Neuronal stem cell (in vitro differentiated cells): Measurements from ENCODE around the gene SPAG16. TPM values are rescaled to one million over a fixed set of nuclear protein-coding genes. Genes with fewer than 3 reads are reported as not detected.

Experiments
- DNase-seq: peaks from one replicate; pipeline ENCODE4 v3.0.0-alpha.2; 2013; ENCODE audit warnings: low spot score
- H2AFZ ChIP-seq: one replicate; pipeline ENCODE4 v1.6.1; 2013; ENCODE audit warnings: mild to moderate bottlenecking, low read length, inconsistent platforms
- H2AK5ac ChIP-seq: 2 replicates; pipeline ENCODE4 v1.6.1; 2013; ENCODE audit warnings: low read depth, mild to moderate bottlenecking, inconsistent platforms, low read length, moderate library complexity, mixed read lengths
- H2BK120ac ChIP-seq: 2 replicates; pipeline ENCODE4 v1.6.1; 2013; ENCODE audit warnings: low read depth, mild to moderate bottlenecking, inconsistent platforms, low read length, moderate library complexity, mixed read lengths
- H2BK12ac ChIP-seq: one replicate; pipeline ENCODE4 v1.6.1; 2013; ENCODE audit warnings: low read length, inconsistent platforms
- H2BK15ac ChIP-seq: 2 replicates; pipeline ENCODE4 v1.6.1; 2013; ENCODE audit warnings: mild to moderate bottlenecking, low read length, inconsistent platforms, mixed read lengths
- H2BK5ac ChIP-seq: one replicate; pipeline ENCODE4 v1.6.1; 2013; ENCODE audit warnings: inconsistent platforms, mild to moderate bottlenecking, low read length, moderate library complexity
- H3K14ac ChIP-seq: one replicate; pipeline ENCODE4 v1.6.1; 2013; ENCODE audit warnings: low read length, inconsistent platforms
- H3K18ac ChIP-seq: 2 replicates; pipeline ENCODE4 v1.6.1; 2013; ENCODE audit warnings: low read length, inconsistent platforms
- H3K23ac ChIP-seq: 2 replicates; pipeline ENCODE4 v1.6.1; 2013; ENCODE audit warnings: low read depth, mild to moderate bottlenecking, mixed read lengths, low read length, inconsistent platforms; ENCODE audit not compliant: poor library complexity
- H3K27ac ChIP-seq: replicated peaks from 3 replicates; pipeline ENCODE4 v1.5.1; 2013; ENCODE audit warnings: low read length, inconsistent platforms
- H3K27me3 ChIP-seq, 3 experiments: 2 replicates each; pipeline ENCODE4 v1.6.1; 2013; ENCODE audit warnings: low read length in 3 of 3, mild to moderate bottlenecking in 2 of 3, inconsistent platforms in 1 of 3, low read depth in 1 of 3, mixed read lengths in 1 of 3, moderate library complexity in 1 of 3; ENCODE audit not compliant: control insufficient read depth in 3 of 3, insufficient read depth in 3 of 3
- H3K36me3 ChIP-seq, 2 donors: replicated peaks in 1 of 2; 2 replicates each; pipeline ENCODE4 v1.6.1; 2013; ENCODE audit warnings: low read length in 2 of 2; ENCODE audit not compliant: control insufficient read depth in 2 of 2, insufficient read depth in 2 of 2
- H3K4ac ChIP-seq: 2 replicates; pipeline ENCODE4 v1.6.1; 2013; ENCODE audit warnings: inconsistent platforms, mild to moderate bottlenecking, low read length, moderate library complexity
- H3K4me1 ChIP-seq, 2 donors: 1 replicate in 1 of 2; 2 replicates in 1 of 2; pipeline ENCODE4 v1.6.1; 2013; ENCODE audit warnings: low read length in 2 of 2, low read depth in 1 of 2; ENCODE audit not compliant: control insufficient read depth in 2 of 2, insufficient read depth in 1 of 2
- H3K4me2 ChIP-seq: one replicate; pipeline ENCODE4 v1.6.1; 2013; ENCODE audit warnings: mild to moderate bottlenecking, low read length, inconsistent platforms; ENCODE audit not compliant: insufficient read depth, poor library complexity, severe bottlenecking
- H3K4me3 ChIP-seq, 2 donors: 2 replicates each; pipeline ENCODE4 v1.5.1; 2013; ENCODE audit warnings: low read length in 2 of 2, mild to moderate bottlenecking in 2 of 2, inconsistent platforms in 1 of 2, moderate library complexity in 1 of 2
- H3K79me1 ChIP-seq: one replicate; pipeline ENCODE4 v1.6.1; 2013; ENCODE audit warnings: low read depth, mild to moderate bottlenecking, inconsistent platforms, low read length, moderate library complexity
- H3K9ac ChIP-seq: one replicate; pipeline ENCODE4 v1.6.1; 2013; ENCODE audit warnings: mild to moderate bottlenecking, low read depth, low read length, inconsistent platforms; ENCODE audit not compliant: poor library complexity
- H3K9me3 ChIP-seq, 2 donors: replicated peaks in 1 of 2; 2 replicates each; pipeline versions ENCODE3 to v1.6.1; 2013; ENCODE audit warnings: low read length in 2 of 2, mild to moderate bottlenecking in 2 of 2, inconsistent platforms in 1 of 2, low read depth in 1 of 2, mixed read lengths in 1 of 2, moderate library complexity in 1 of 2; ENCODE audit not compliant: control insufficient read depth in 2 of 2, insufficient read depth in 1 of 2
- H4K8ac ChIP-seq: one replicate; pipeline ENCODE4 v1.6.1; 2013; ENCODE audit warnings: low read depth, mild to moderate bottlenecking, inconsistent platforms, low read length, moderate library complexity
- H4K91ac ChIP-seq: one replicate; pipeline ENCODE4 v1.6.1; 2013; ENCODE audit warnings: low read length, low read depth, mild to moderate bottlenecking, inconsistent platforms; ENCODE audit not compliant: poor library complexity
- WGBS, 2 donors: extraction: QIAGEN DNeasy Blood & Tissue Kit; methylation state at CpG; one replicate each; pipeline ENCODE4 v1.1.7; 2013; ENCODE audit warnings: missing lambda C conversion rate in 2 of 2, mixed read lengths in 1 of 2; ENCODE audit not compliant: insufficient read length in 2 of 2, insufficient replicate concordance in 1 of 2; ENCODE audit errors: extremely low coverage in 2 of 2; 5-methylcytosine and 5-hydroxymethylcytosine counted together
- polyA plus RNA-seq, 2 experiments: library from polyadenylated mRNA; stranded (reverse); fragments of 200-250 nt; gene quantifications; one replicate each; pipeline ENCODE4 v1.2.3, GENCODE V29; 2013

SPAG16 gene
- 49.9 TPM for polyA plus RNA-seq (2013, experiment 1 of 2)
- 50.5 TPM for polyA plus RNA-seq (2013, experiment 2 of 2)

DNA sequence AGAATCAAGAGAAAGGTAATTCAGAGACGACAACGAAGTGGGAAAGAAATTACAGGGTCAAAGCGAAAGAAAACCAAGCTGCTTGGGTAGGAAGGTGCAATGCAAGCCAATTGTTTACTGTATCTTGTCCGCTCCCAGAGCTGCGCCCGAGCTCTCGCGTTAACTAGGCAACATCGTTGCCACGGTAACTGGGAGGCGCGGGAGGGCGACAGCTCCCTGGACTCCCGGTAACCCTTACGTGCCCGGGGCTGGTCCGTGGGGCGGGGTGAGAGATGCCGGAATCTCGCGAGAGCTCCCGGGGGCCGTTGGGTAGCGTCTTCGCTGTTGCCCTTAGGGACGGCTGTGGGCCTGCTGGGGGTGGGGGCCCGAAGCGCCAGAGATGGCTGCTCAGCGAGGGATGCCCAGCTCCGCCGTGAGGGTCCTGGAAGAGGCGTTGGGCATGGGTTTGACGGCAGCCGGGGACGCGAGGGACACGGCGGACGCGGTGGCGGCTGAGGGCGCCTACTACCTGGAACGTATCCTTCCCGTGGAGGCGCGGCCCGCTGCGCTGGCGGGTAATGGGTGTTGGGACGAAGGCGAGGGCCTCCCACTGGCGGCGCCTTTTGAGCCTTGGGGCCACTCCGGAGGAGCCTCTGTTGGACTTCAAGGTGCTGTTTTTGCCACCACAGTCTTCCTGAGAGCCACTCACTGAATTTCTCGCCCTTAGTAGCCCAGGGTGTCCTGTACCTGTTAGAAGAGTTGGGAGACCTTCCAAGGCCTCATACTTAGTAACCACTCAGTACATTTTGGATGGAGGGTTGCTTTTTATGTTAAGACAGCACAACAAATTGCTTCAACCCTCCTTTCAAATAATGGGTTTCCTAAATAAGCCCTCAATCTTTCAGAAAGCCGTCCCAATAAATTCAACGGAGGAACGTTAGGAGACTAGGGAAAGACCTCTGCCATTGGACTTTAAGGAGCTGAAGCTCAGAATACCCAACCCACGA is at the start of gene SPAG16:
Gene SPAG16 (plus strand): TSS at position 360 of the 986 bp plus-strand sequence.
- Histone ChIP-seq H3K27me3 (no peaks in the 10 kb centered on the region), H2AK5ac (no peak within 1 kb of the TSS), H4K91ac (no peak within 1 kb of the TSS), H3K4me3 (peak within 1 kb of the TSS; percentile 82 to 97), H3K9me3 (no peaks in the 10 kb centered on the region), H3K23ac (peak within 1 kb of the TSS; percentile 67), H2BK120ac (peak within 1 kb of the TSS; percentile 82), H3K9ac (peak within 1 kb of the TSS; percentile 95), H3K14ac (peak within 1 kb of the TSS; percentile 89), H3K4me2 (peak within 1 kb of the TSS; percentile 63), H2BK15ac (no peak within 1 kb of the TSS), H3K27ac (no peak within 1 kb of the TSS), H4K8ac (no peak within 1 kb of the TSS), H3K18ac (peak within 1 kb of the TSS; percentile 99), H3K79me1 (no peaks in the 10 kb centered on the region), H3K4me1 (peaks cover 0 to 2% of the 10 kb centered on the region in 2 donors), H3K4ac (no peak within 1 kb of the TSS), H2BK12ac (no peak within 1 kb of the TSS), H2AFZ (peak within 1 kb of the TSS; percentile 94), H3K36me3 (peaks cover 0 to 5% of the 10 kb centered on the region in 2 donors), H2BK5ac (peak within 1 kb of the TSS; percentile 91)
- no CpG with 5 or more reads among the region's 59 CpGs for WGBS, 2 donors
- peak; percentile 93 for DNase-seq

DNA sequence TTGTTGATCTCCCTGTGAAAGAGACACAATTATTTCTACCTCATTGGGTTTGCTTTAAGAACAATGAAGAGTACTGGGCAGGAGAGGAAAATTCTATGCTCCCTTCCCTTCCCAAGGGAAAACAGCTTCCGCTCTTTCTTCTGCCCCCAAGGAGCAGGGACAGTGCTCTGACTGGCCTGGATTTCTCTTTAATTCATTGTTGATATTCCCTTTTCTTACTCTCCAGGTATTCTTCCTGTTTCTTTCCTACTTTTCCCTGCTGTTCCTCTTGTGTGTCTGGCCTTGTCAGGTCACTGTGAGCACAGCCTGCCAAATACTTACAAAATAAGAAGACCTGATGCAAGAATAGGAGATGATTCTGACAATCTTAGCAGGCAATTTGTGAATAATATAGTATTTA is 49.6 kb upstream of the SPAG16 start:
- DNase-seq: peak; percentile 61
- Histone ChIP-seq H2BK12ac (no peak overlapping the region), H3K79me1 (no peaks in the 10 kb centered on the region), H3K18ac (no peak overlapping the region), H3K9me3 (no peaks in the 10 kb centered on the region), H3K23ac (no peak overlapping the region), H3K4me3 (no peak overlapping the region), H2AFZ (no peak overlapping the region), H3K4me1 (peaks cover 8 to 31% of the 10 kb centered on the region in 2 donors), H2BK15ac (no peak overlapping the region), H4K91ac (no peak overlapping the region), H4K8ac (no peak overlapping the region), H2BK5ac (no peak overlapping the region), H3K36me3 (no peaks in the 10 kb centered on the region), H3K14ac (no peak overlapping the region), H2AK5ac (no peak overlapping the region), H3K4me2 (no peak overlapping the region), H3K27me3 (no peaks in the 10 kb centered on the region), H3K9ac (no peak overlapping the region), H3K27ac (peak overlapping the region; percentile 79), H2BK120ac (no peak overlapping the region), H3K4ac (no peak overlapping the region)
- no CpG with 5 or more reads among the region's 1 CpG for WGBS, 2 donors

DNA sequence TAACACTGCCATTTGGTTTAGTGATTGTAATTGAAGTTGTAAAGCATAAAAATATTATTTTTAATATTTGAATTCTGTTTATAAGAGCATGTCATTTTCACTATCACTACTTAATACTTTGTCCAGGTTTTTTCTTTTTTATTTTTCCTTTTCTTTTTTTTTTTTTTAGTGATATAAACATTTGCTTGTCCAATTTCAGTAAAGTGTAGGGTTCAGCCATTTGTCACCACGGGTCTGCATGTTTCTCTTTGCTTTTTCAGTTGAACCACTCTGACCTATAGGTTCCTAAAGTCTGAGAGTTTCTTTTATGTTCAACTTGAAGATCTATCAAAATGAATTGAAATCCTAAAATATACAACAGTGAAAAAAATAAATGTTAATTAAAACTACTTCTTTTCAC is 48.5 kb upstream of the SPAG16 start:
- no peaks in the 10 kb centered on the region for H3K27me3 ChIP-seq

GRCh38 chr2:213237251-213237650 is 47.0 kb upstream of the SPAG16 start:
- Histone ChIP-seq H3K4me1 (peaks cover 9 to 28% of the 10 kb centered on the region in 2 donors), H3K79me1 (no peaks in the 10 kb centered on the region), H3K9ac (no peak overlapping the region), H2BK15ac (no peak overlapping the region), H3K23ac (no peak overlapping the region), H3K27ac (no peak overlapping the region), H4K91ac (no peak overlapping the region), H3K4me2 (no peak overlapping the region), H2BK5ac (no peak overlapping the region), H3K27me3 (no peaks in the 10 kb centered on the region), H3K4ac (no peak overlapping the region), H3K9me3 (no peaks in the 10 kb centered on the region), H2AFZ (no peak overlapping the region), H3K36me3 (no peaks in the 10 kb centered on the region), H3K14ac (no peak overlapping the region), H3K4me3 (no peak overlapping the region), H3K18ac (no peak overlapping the region), H2BK120ac (no peak overlapping the region), H2AK5ac (no peak overlapping the region), H2BK12ac (no peak overlapping the region), H4K8ac (no peak overlapping the region)
- no peak for DNase-seq
- WGBS, 2 donors: no CpG with 5 or more reads among the region's 1 CpG

More for the DNA sequence above, 48.5 kb upstream of the SPAG16 start:
- Histone ChIP-seq H2BK15ac (no peak overlapping the region), H3K14ac (no peak overlapping the region), H3K4ac (no peak overlapping the region), H3K4me3 (no peak overlapping the region), H3K18ac (no peak overlapping the region), H2AK5ac (no peak overlapping the region), H3K27ac (no peak overlapping the region), H2BK120ac (no peak overlapping the region), H4K8ac (no peak overlapping the region), H3K79me1 (no peaks in the 10 kb centered on the region), H2BK5ac (no peak overlapping the region), H2AFZ (no peak overlapping the region), H3K23ac (no peak overlapping the region), H3K36me3 (no peaks in the 10 kb centered on the region), H3K4me1 (peaks cover 8 to 31% of the 10 kb centered on the region in 2 donors), H3K9ac (no peak overlapping the region), H3K9me3 (no peaks in the 10 kb centered on the region), H2BK12ac (no peak overlapping the region), H3K4me2 (no peak overlapping the region), H4K91ac (no peak overlapping the region)
- no peak for DNase-seq
- WGBS, 2 donors: no CpG with 5 or more reads among the region's 1 CpG
